ENCODE measurements around the gene RUNDC3A.

Gene RUNDC3A

DNA sequence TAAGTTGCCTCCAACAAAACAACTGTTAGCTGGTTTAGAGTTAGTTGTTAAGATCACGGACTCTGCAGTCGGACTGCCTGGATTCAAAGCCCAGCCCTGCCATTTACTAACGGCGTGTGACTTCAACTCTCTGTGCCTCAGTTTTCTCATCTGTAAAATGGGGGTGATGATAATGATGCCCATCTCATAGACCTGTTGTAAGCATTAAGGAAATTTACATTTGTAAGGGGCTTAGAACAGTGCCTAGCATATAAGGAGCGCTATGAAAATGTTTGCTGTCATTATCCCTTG lies 41.3 kb upstream of the RUNDC3A start:
- H3K4me3 ChIP-seq (ENCODE audit: control insufficient read depth, low read depth, low read length): no peak overlapping the region
- DNase-seq (ENCODE audit: low read depth): no peak
- TF ChIP-seq CTCF (IDR thresholded peaks at IDR 0.05; ENCODE audit: control insufficient read depth, insufficient read depth, low read depth, low read length, missing control alignments): no peak

DNA sequence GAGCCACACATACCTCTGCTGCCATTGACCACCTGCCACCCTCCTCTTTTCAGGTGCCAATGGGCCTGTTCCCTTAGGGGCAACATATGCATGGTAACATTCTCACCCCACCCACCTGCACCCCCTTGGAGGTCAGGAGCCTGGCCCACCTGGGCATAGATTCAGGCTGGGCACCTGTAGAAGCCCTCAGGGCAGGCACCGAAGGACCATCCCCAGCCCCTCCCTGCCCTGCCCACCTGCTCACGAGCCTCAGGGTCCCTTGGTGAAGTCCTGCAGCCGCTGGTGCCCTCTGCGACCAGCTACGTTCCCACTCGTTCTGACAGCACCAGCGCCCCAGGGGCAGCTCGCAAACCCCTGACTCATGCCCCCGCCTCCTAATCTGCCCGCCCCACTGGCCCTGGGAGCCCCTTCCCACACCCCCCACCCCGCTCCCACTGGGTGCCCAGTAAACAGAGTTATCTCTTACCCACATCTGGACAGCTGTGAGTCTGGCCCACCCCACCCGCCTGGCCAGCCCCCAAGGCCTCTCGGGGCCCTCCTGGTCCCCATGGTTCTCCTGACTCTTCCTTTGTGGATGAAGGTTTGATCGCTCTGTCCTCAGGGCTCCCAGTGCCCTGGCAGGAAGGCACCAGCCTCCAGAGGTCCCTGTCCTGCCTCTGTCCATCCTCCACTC lies 40.4 kb upstream of the RUNDC3A start, which contains the start of gene SLC4A1:
TSS of gene SLC4A1 (minus strand) at position 318 of the 673 bp plus-strand sequence. CDS start 5,269 bp downstream, outside the sequence.
- DNase-seq (ENCODE audit: low read depth): no peak
- no peak within 1 kb of the TSS for H3K4me3 ChIP-seq (ENCODE audit: control insufficient read depth, low read depth, low read length)
- TF ChIP-seq CTCF (IDR thresholded peaks at IDR 0.05; ENCODE audit: control insufficient read depth, insufficient read depth, low read depth, low read length, missing control alignments): no peak

DNA sequence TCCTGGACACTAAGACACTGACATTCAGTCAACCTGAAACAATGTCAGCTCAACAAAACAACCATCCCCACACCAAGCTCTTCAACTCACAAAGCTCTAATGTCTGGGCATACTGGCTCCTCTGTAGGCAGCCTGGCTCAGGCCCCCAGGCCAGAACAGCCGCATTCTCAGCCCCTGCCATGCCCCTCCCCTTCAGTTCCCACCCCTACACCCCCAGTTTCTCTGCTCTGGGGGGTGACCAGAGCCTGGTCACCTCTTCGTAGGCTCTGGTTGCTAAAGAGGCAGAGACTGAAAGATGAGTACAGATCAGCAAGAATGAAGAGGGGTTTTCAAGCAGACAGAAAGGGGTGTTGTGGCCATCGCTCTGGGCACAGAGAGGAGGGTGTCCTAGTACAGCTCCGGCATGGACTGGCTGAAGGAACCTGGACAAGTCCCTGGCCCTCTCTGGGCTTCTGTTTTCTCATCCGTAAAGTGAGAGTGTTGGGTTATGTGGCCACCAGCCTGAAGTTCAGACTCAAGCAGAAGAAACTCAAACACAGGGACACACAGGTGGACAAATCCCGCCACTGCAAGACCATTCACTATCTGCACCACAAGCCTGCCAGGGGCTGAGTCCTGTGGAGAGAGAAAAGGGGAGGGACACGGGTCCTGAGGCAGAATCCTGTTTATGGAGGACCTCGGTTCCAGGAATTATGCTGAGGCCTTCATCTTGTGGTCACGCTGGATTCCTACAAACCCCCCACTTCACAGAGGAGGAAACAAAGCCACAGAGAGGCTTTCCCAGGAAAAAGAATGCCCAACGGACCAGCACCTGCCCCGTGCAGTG lies 39.5 kb upstream of the RUNDC3A start:
- no peak overlapping the region for H3K4me3 ChIP-seq (ENCODE audit: control insufficient read depth, low read depth, low read length)
- no peak for TF ChIP-seq CTCF (IDR thresholded peaks at IDR 0.05; ENCODE audit: control insufficient read depth, insufficient read depth, low read depth, low read length, missing control alignments)
- no peak for DNase-seq (ENCODE audit: low read depth)

DNA sequence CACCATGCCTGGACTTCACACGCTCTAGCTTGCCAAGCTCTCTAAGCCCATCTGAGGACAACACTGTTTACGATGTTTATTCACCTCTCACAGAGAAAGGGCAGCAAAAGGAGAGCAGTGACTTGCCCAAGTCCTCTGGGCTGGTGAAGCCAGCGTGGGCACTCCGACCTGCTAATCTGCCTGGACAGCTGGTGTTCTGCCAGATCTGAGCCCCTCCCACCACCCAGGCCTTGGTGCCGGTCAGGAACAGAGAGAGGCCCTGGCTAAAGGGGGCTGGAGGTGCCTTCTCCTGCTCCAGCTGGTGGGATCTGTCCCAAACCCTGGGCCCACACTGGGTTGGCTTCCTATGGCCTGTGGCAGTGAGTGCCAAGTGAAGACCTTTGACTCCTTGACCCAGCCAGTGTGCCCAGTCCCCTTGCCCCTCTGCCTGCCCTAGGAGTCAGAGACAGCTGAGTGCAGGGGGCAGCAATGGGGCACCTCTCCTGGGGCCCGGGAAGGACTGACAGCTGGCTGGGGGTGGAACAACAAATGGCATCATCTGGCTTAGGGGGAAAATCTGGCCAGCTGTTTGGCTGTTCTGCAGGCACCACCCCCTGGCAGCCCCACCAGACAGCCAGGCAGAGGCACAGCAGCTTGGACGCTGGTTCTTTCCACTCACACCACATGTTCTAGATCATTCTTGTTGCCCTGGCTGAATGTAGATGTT lies 38.7 kb upstream of the RUNDC3A start:
- no peak for TF ChIP-seq CTCF (IDR thresholded peaks at IDR 0.05; ENCODE audit: control insufficient read depth, insufficient read depth, low read depth, low read length, missing control alignments)
- H3K4me3 ChIP-seq (ENCODE audit: control insufficient read depth, low read depth, low read length): no peak overlapping the region
- no peak for DNase-seq (ENCODE audit: low read depth)

DNA sequence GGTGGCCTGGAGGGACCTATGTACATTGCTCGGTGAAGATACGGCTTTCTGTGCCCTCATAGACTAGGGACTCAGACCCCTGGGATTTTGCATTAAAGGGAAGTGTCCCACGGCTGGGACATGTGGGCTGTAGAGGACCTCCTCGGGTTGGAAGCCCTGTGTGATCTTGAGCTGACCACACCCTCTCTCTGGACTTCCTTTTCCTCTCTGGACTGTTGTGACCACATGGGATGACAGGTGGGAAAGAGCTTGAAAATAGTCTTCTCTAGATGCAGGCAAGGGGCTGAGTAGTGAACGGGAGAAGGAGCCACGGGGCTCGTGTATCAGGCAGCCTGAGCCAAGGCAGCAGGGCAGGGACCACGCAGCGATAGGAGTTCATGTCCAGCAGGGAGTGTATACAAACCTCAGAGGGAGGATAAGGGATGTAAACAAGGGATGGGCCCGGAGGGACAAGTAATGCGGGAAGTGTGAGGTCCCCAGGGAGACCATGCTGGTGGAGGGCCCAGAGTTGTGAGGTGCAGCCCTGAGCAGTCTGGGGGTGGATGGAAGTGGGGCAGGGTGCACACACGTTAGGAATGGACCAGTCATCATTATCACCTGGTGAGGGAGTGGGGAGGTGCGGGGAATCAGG lies 36.0 kb upstream of the RUNDC3A start:
- DNase-seq (ENCODE audit: low read depth): no peak
- TF ChIP-seq CTCF (IDR thresholded peaks at IDR 0.05; ENCODE audit: control insufficient read depth, insufficient read depth, low read depth, low read length, missing control alignments): no peak
- no peak overlapping the region for H3K4me3 ChIP-seq (ENCODE audit: control insufficient read depth, low read depth, low read length)

DNA sequence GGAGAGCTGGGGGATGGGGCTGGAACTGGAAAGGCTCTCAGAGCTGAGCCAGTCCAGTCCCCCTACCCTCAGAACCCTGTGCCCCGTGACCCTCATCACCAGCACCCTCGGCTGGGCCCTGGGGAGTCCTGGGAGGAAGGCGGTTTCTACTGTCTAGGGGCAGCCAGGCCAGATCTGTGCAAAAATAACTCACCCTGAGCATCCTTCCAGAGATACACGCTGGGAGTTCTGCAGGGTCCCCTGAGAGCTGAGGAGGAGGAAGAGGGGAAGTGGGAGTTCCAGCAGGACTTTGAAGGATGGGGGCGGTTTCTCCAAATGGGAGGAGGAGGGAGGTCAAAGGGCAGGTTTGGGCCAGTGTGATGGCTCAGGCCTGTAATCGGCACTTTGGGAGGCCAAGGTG lies 35.4 kb upstream of the RUNDC3A start:
- no peak overlapping the region for H3K4me3 ChIP-seq (ENCODE audit: control insufficient read depth, low read depth, low read length)
- DNase-seq (ENCODE audit: low read depth): no peak
- TF ChIP-seq CTCF (IDR thresholded peaks at IDR 0.05; ENCODE audit: control insufficient read depth, insufficient read depth, low read depth, low read length, missing control alignments): no peak
